H1 (cell line): ENCODE data around the gene PDK1. TPM values are rescaled to one million over a fixed set of nuclear protein-coding genes. Genes with fewer than 3 reads are reported as not detected.

Experiments
- CTCF ChIA-PET: fragments of 300-600 bp; sonication (Branson Sonifier 250); formaldehyde crosslinking; loops from one replicate; lab custom pipeline; 2021; ENCODE audit not compliant: partially characterized antibody; lab: Charles Lee
- POLR2A ChIA-PET: fragments of 300-600 bp; sonication (Branson Sonifier 250); formaldehyde crosslinking; loops from one replicate; lab custom pipeline; 2021; ENCODE audit warnings: inconsistent platforms; ENCODE audit not compliant: partially characterized antibody; lab: Charles Lee
- DNase-seq, 2 experiments: peaks; one replicate each; pipeline versions ENCODE4 v3.0.0 to v3.0.0-alpha.2; 2010 to 2022; ENCODE audit warnings: low spot score in 2 of 2, low read depth in 1 of 2, mixed read lengths in 1 of 2
- FAIRE-seq: peaks from 2 replicates; lab custom pipeline; 2011; peaks lifted over from hg19 to GRCh38; lab: Jason Lieb, UNC
- H2AFZ ChIP-seq: 2 replicates; pipeline ENCODE4 v1.8.1; 2012; ENCODE audit warnings: low read length, inconsistent platforms
- H2AK5ac ChIP-seq: 2 replicates; pipeline ENCODE4 v1.6.1; 2013; ENCODE audit warnings: low read depth, low read length
- H2BK120ac ChIP-seq: replicated peaks from 2 replicates; pipeline ENCODE3; 2013; ENCODE audit warnings: low read depth, low read length, inconsistent platforms
- H2BK12ac ChIP-seq: 2 replicates; pipeline ENCODE4 v1.6.1; 2013; ENCODE audit warnings: low read depth, low read length
- H2BK15ac ChIP-seq: 2 replicates; pipeline ENCODE4 v1.6.1; 2013; ENCODE audit warnings: low read length
- H2BK20ac ChIP-seq: 2 replicates; pipeline ENCODE4 v1.6.1; 2013; ENCODE audit warnings: low read length
- H2BK5ac ChIP-seq: 2 replicates; pipeline ENCODE4 v1.6.1; 2013; ENCODE audit warnings: low read depth, low read length
- H3K14ac ChIP-seq: 2 replicates; pipeline ENCODE4 v1.6.1; 2013; ENCODE audit warnings: inconsistent platforms; ENCODE audit not compliant: insufficient read length
- H3K18ac ChIP-seq: 2 replicates; pipeline ENCODE4 v1.6.1; 2013; ENCODE audit warnings: low read length; ENCODE audit errors: extremely low read depth
- H3K23ac ChIP-seq: 2 replicates; pipeline ENCODE4 v1.6.1; 2013; ENCODE audit warnings: inconsistent platforms; ENCODE audit not compliant: insufficient read length
- H3K23me2 ChIP-seq: 2 replicates; pipeline ENCODE4 v1.6.1; 2013; ENCODE audit warnings: low read depth, low read length
- H3K27ac ChIP-seq: 2 replicates; pipeline ENCODE4 v1.6.1; 2011; ENCODE audit warnings: low read depth, low read length, inconsistent platforms
- H3K27me3 ChIP-seq, 4 experiments: replicated peaks in 1 of 4; 1 replicate in 1 of 4; 2 replicates in 3 of 4; pipeline versions ENCODE4 v1.6.1 to v1.8.1; 2011 to 2013; ENCODE audit warnings: low read length in 3 of 4, mild to moderate bottlenecking in 3 of 4, inconsistent platforms in 2 of 4, mixed read lengths in 2 of 4, moderate library complexity in 1 of 4; ENCODE audit not compliant: control insufficient read depth in 3 of 4, insufficient read depth in 3 of 4; ENCODE audit errors: extremely low read depth in 1 of 4
- H3K36me3 ChIP-seq, 4 experiments: 2 replicates each; pipeline versions ENCODE4 v1.6.1 to v1.8.1; 2011 to 2013; ENCODE audit warnings: mild to moderate bottlenecking in 4 of 4, low read length in 3 of 4, moderate library complexity in 2 of 4, control low read depth in 1 of 4, inconsistent platforms in 1 of 4; ENCODE audit not compliant: insufficient read depth in 4 of 4, control insufficient read depth in 2 of 4
- H3K4ac ChIP-seq: replicated peaks from 2 replicates; pipeline ENCODE3; 2013; ENCODE audit warnings: low read length, low read depth, mixed read lengths, inconsistent platforms; ENCODE audit not compliant: insufficient read length
- H3K4me1 ChIP-seq, 4 experiments: replicated peaks in 1 of 4; 1 replicate in 1 of 4; 2 replicates in 3 of 4; pipeline versions ENCODE4 v1.6.1 to v1.8.1; 2011 to 2013; ENCODE audit warnings: low read length in 3 of 4, inconsistent platforms in 2 of 4, mixed read lengths in 1 of 4; ENCODE audit not compliant: insufficient read depth in 4 of 4, control insufficient read depth in 3 of 4
- H3K4me2 ChIP-seq, 2 experiments: 2 replicates each; pipeline versions ENCODE4 v1.6.1 to v1.8.1; 2011 to 2013; ENCODE audit warnings: low read depth in 2 of 2, low read length in 2 of 2, control low read depth in 1 of 2, inconsistent platforms in 1 of 2, mild to moderate bottlenecking in 1 of 2; ENCODE audit not compliant: insufficient read depth in 1 of 2
- H3K4me3 ChIP-seq, 4 experiments: fragments of 200-600, 300-600 bp in 1 of 4; sonication (generic), shearing (Covaris generic), sonication (Bioruptor Twin) in 1 of 4; 2 replicates each; pipeline versions ENCODE4 v1.5.1 to v1.8.1; 2011 to 2016; ENCODE audit warnings: low read length in 4 of 4, low read depth in 3 of 4, control low read depth in 2 of 4, inconsistent platforms in 2 of 4, mild to moderate bottlenecking in 2 of 4, mixed read lengths in 1 of 4, moderate library complexity in 1 of 4; ENCODE audit not compliant: insufficient read depth in 2 of 4; ENCODE audit errors: extremely low read depth in 1 of 4
- H3K56ac ChIP-seq: replicated peaks from 2 replicates; pipeline ENCODE3; 2013; ENCODE audit warnings: low read depth, mild to moderate bottlenecking, mixed read lengths, low read length, inconsistent platforms; ENCODE audit not compliant: insufficient read length
- H3K79me1 ChIP-seq: 2 replicates; pipeline ENCODE4 v1.6.1; 2013; ENCODE audit warnings: low read depth, low read length, control low read depth
- H3K79me2 ChIP-seq, 2 experiments: 2 replicates each; pipeline versions ENCODE4 v1.6.1 to v1.8.1; 2012 to 2013; ENCODE audit warnings: low read length in 2 of 2, mild to moderate bottlenecking in 2 of 2, inconsistent platforms in 1 of 2; ENCODE audit not compliant: insufficient read depth in 2 of 2, control insufficient read depth in 1 of 2
- H3K9ac ChIP-seq, 4 experiments: replicated peaks in 1 of 4; 1 replicate in 1 of 4; 2 replicates in 3 of 4; pipeline versions ENCODE4 v1.6.1 to v1.8.1; 2011 to 2013; ENCODE audit warnings: low read depth in 3 of 4, low read length in 3 of 4, control low read depth in 2 of 4, mild to moderate bottlenecking in 2 of 4, moderate library complexity in 2 of 4, inconsistent platforms in 1 of 4; ENCODE audit errors: extremely low read depth in 1 of 4
- H3K9me3 ChIP-seq, 2 experiments: 2 replicates each; pipeline versions ENCODE4 v1.6.1 to v1.8.1; 2012 to 2013; ENCODE audit warnings: mild to moderate bottlenecking in 2 of 2, moderate library complexity in 2 of 2, control low read depth in 1 of 2, inconsistent platforms in 1 of 2, low read depth in 1 of 2, low read length in 1 of 2, mixed read lengths in 1 of 2; ENCODE audit not compliant: insufficient read depth in 2 of 2
- H4K20me1 ChIP-seq, 2 experiments: replicated peaks in 1 of 2; 2 replicates each; pipeline versions ENCODE3 to v1.8.1; 2011 to 2013; ENCODE audit warnings: inconsistent platforms in 2 of 2, low read length in 2 of 2, mild to moderate bottlenecking in 1 of 2; ENCODE audit not compliant: insufficient read depth in 2 of 2, control insufficient read depth in 1 of 2
- H4K5ac ChIP-seq: 2 replicates; pipeline ENCODE4 v1.6.1; 2013; ENCODE audit warnings: low read length, low read depth, mixed read lengths, inconsistent platforms; ENCODE audit not compliant: insufficient read length
- H4K8ac ChIP-seq: 2 replicates; pipeline ENCODE4 v1.8.0; 2013; ENCODE audit warnings: mild to moderate bottlenecking, moderate library complexity, low read length, inconsistent platforms; ENCODE audit not compliant: insufficient read depth; ENCODE audit errors: extremely low read depth
- H4K91ac ChIP-seq: replicated peaks from 2 replicates; pipeline ENCODE3; 2013; ENCODE audit warnings: low read length, mixed read lengths, inconsistent platforms; ENCODE audit not compliant: insufficient read length
- ASH2L ChIP-seq: fragments of 200-600, 300-600 bp; sonication (generic); IDR thresholded peaks from one replicate; pipeline ENCODE4 v1.7.1; 2017; ENCODE audit warnings: low read length
- CBX8 ChIP-seq: fragments of 300-800, 300-1000 bp; sonication (generic); IDR thresholded peaks from 2 replicates; pipeline ENCODE4 v1.7.1; 2016; ENCODE audit warnings: low read depth, low read length, borderline replicate concordance
- CEBPB ChIP-seq: IDR thresholded peaks from 2 replicates; pipeline ENCODE4 v1.6.1; 2012; ENCODE audit warnings: low read depth, low read length
- CTBP2 ChIP-seq: IDR thresholded peaks from 2 replicates; pipeline ENCODE4 v1.7.0; 2011; ENCODE audit warnings: borderline replicate concordance, mild to moderate bottlenecking, moderate library complexity, mixed read lengths, low read length; ENCODE audit not compliant: insufficient read depth, insufficient read length
- EGR1 ChIP-seq: IDR thresholded peaks from 2 replicates; pipeline ENCODE4 v1.6.1; 2011; ENCODE audit warnings: low read depth, low read length, borderline replicate concordance
- HDAC2 ChIP-seq, 2 experiments: fragments of 300-600 bp in 1 of 2; sonication (generic) in 1 of 2; IDR thresholded peaks; 2 replicates each; pipeline ENCODE4 v1.6.1; 2011 to 2012; ENCODE audit warnings: low read depth in 2 of 2, low read length in 2 of 2, mild to moderate bottlenecking in 2 of 2, moderate library complexity in 2 of 2, borderline replicate concordance in 1 of 2, inconsistent platforms in 1 of 2
- KDM5A ChIP-seq: fragments of 200-600 bp; IDR thresholded peaks from 2 replicates; pipeline ENCODE4 v1.7.1; 2012; ENCODE audit warnings: mild to moderate bottlenecking, low read length, inconsistent platforms, mixed read lengths
- NANOG ChIP-seq: IDR thresholded peaks from 2 replicates; pipeline ENCODE4 v1.6.1; 2011; ENCODE audit warnings: low read length, low read depth, mild to moderate bottlenecking, inconsistent platforms; ENCODE audit not compliant: insufficient read depth, poor library complexity, severe bottlenecking
- RFX5 ChIP-seq: IDR thresholded peaks from 2 replicates; pipeline ENCODE4 v1.6.1; 2011; ENCODE audit warnings: low read depth, low read length, improper control_type of control experiment, borderline replicate concordance
- RXRA ChIP-seq: IDR thresholded peaks from 2 replicates; pipeline ENCODE4 v1.6.1; 2011; ENCODE audit warnings: low read depth, mild to moderate bottlenecking, low read length, moderate library complexity; ENCODE audit not compliant: insufficient read depth
- SP2 ChIP-seq: IDR thresholded peaks from 2 replicates; pipeline ENCODE4 v1.6.1; 2012; ENCODE audit warnings: mild to moderate bottlenecking, low read length, inconsistent platforms
- SRF ChIP-seq: IDR thresholded peaks from 2 replicates; pipeline ENCODE4 v1.6.1; 2011; ENCODE audit warnings: mild to moderate bottlenecking, low read depth, low read length, moderate library complexity
- USF2 ChIP-seq: IDR thresholded peaks from 2 replicates; pipeline ENCODE4 v1.6.1; 2011; ENCODE audit warnings: low read length, improper control_type of control experiment
- WGBS, 2 experiments: shearing (Covaris generic) in 1 of 2; methylation state at CpG; one replicate each; pipeline versions ENCODE4 v1.1.6 to v1.1.7; 2013 to 2015; ENCODE audit warnings: low lambda C conversion rate in 2 of 2, mixed read lengths in 2 of 2, inconsistent platforms in 1 of 2, low coverage in 1 of 2, missing lambda C conversion rate in 1 of 2; ENCODE audit not compliant: insufficient replicate concordance in 2 of 2, insufficient coverage in 1 of 2, insufficient read length in 1 of 2; ENCODE audit errors: extremely low coverage in 1 of 2, missing lambda C conversion rate in 1 of 2; 5-methylcytosine and 5-hydroxymethylcytosine counted together
- polyA plus RNA-seq, 7 experiments: library from polyadenylated mRNA; depleted of rRNA in 3 of 7; stranded (reverse) in 5 of 7; unstranded in 2 of 7; fragments of >200 nt in 5 of 7; fragments of 200-250 nt in 2 of 7; gene quantifications; 1 replicate in 5 of 7; 2 replicates in 1 of 7; 4 replicates in 1 of 7; pipeline versions ENCODE4 v1.2.1 to v1.2.3, GENCODE V29; 2011 to 2013; ENCODE audit warnings: missing spikeins in 2 of 7, mixed read lengths in 2 of 7
- total RNA-seq: library from RNA; stranded (reverse); fragmentation: NEBNext Ultra II Directional; extraction: Animal tissue kit (Norgen Biotek cat#: 25700); gene quantifications from 2 replicates; pipeline ENCODE4 v1.2.1, GENCODE V29; 2021

The PDK1 gene
- total and polyA plus RNA-seq, 2 of the 8 experiments (the other 6 are each of a cell fraction or from before 2014, with no cell fraction given) = 18.2 to 21.9 TPM

- Histone ChIP-seq H3K9me3 (peaks cover 2 to 4% of the 10 kb centered on the region in 2 experiments; a peak in 2 of 4 replicates), H4K8ac (no peak overlapping the region), H4K91ac (no peak overlapping the region), H4K5ac (no peak overlapping the region), H3K27ac (no peak overlapping the region), H2BK15ac (no peak overlapping the region), H4K20me1 (no peaks in the 10 kb centered on the region), H3K4me2 (no peak overlapping the region), H3K9ac (no peak overlapping the region), H2BK20ac (no peak overlapping the region), H3K27me3 (no peaks in the 10 kb centered on the region), H3K36me3 (no peaks in the 10 kb centered on the region), H3K4me1 (no peaks in the 10 kb centered on the region), H3K4me3 (no peak overlapping the region), H3K14ac (no peak overlapping the region), H2BK12ac (no peak overlapping the region), H2BK5ac (no peak overlapping the region), H3K4ac (no peak overlapping the region), H3K18ac (no peak overlapping the region), H3K79me2 (no peaks in the 10 kb centered on the region), H2AFZ (no peak overlapping the region), H2AK5ac (no peak overlapping the region), H2BK120ac (no peak overlapping the region), H3K23me2 (no peaks in the 10 kb centered on the region), H3K23ac (no peak overlapping the region), H3K79me1 (no peaks in the 10 kb centered on the region), H3K56ac (no peak overlapping the region)
- 81% methylated on average over 7 of the region's 7 CpGs; no CpG with 5 or more reads in 1 of the 2 experiments for WGBS, 2 experiments
- POLR2A ChIA-PET = interaction anchor here (0.7 kb wide), 1 partner anchor 779 kb away, joined by 4 read pairs; no protein-coding TSS in a partner anchor
- CTCF ChIA-PET = interaction anchor here (1.4 kb wide), 1 partner anchor 44 kb away, joined by 3 read pairs; no protein-coding TSS in a partner anchor
- no peak for DNase-seq
- no peak for FAIRE-seq
- TF ChIP-seq HDAC2 (IDR thresholded peaks at IDR 0.05; ENCODE audit: borderline replicate concordance in 1 of 2, low read depth in 2 of 2, low read length in 2 of 2) (no peak), NANOG (no peak), RXRA (no peak), SP2 (no peak), EGR1 (no peak), CTBP2 (no peak), CBX8 (no peak), CEBPB (no peak), SRF (no peak), ASH2L (no peak), RFX5 (no peak), USF2 (no peak), KDM5A (no peak)
Measured at GRCh38 chr2:172629586-172629985, 73.7 kb downstream of the PDK1 start.
